ENCODE data around the gene AFAP1. TPM values are rescaled to one million over a fixed set of nuclear protein-coding genes. Genes with fewer than 3 reads are reported as not detected.

Gene AFAP1
- polyA plus RNA-seq, 1 experiment, result 48.5 TPM

DNA sequence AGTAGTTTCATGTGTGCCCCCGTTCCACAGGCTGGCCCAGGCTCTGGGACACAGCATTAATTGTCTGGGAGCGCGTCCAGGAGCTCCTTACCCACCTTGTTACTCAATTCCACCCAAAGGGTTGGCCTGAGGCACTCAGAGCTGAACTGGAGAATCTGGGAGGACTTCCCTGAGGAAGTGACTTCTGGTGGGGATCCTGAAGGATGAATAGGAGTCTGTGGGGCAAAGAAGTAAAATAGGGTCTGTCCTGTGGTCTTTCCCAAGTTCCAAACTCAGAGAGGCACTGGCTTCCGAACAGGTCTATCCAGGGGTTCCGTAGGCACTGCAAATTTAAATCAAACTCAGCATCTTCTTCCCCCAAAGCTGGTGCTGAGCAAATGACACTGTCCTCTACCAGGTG is 204.3 kb downstream of the AFAP1 start:
- 0 out of 2 replicates have a peak, but pooled peaks cover 2% of the 10 kb centered on the region for H3K27me3 ChIP-seq (ENCODE audit: control insufficient read depth, insufficient read depth, low read length)
- no peak overlapping the region for H3K4me3 ChIP-seq (ENCODE audit: low read depth, low read length)
- H3K36me3 ChIP-seq (ENCODE audit: control insufficient read depth, insufficient read depth, low read length), result no peaks in the 10 kb centered on the region
- ChIA-PET CTCF (no interaction called here), POLR2A (no interaction called here)
- no peak for DNase-seq (ENCODE audit: low read depth)
- TF ChIP-seq, protein P1, sequence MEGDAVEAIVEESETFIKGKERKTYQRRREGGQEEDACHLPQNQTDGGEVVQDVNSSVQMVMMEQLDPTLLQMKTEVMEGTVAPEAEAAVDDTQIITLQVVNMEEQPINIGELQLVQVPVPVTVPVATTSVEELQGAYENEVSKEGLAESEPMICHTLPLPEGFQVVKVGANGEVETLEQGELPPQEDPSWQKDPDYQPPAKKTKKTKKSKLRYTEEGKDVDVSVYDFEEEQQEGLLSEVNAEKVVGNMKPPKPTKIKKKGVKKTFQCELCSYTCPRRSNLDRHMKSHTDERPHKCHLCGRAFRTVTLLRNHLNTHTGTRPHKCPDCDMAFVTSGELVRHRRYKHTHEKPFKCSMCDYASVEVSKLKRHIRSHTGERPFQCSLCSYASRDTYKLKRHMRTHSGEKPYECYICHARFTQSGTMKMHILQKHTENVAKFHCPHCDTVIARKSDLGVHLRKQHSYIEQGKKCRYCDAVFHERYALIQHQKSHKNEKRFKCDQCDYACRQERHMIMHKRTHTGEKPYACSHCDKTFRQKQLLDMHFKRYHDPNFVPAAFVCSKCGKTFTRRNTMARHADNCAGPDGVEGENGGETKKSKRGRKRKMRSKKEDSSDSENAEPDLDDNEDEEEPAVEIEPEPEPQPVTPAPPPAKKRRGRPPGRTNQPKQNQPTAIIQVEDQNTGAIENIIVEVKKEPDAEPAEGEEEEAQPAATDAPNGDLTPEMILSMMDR (IDR thresholded peaks at IDR 0.05; ENCODE audit: insufficient read depth, low read depth, low read length), result no peak

DNA sequence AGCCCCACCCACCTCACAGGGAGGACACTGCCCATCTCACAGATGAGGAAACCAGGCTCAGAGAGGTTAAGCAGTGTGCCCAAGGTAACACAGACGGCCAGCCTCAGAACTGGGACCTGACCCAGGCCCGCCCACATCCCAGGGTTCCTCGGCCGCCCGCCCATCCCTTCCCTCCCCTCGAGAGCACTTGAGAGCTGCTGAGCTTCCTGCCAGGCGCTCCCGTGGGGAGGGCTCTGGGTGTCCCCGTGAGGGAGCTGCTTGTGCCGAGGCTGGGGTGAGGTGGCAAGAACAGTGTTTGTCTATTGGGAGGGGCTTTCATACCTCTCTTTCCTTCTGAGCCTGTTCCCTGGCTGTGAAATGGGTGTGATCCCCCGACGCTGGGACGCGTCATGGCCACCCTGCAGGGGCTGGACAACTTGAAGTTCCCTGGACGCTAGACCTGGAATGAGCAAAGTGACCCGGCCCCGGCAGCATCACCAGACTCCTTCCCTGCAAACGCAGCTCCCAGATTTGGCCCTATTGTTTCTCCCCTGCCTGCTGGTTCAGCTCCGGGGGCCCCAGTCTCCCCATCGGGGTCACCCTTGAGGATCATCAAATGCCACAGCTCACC is 204.9 kb downstream of the AFAP1 start:
- CTCF ChIA-PET, result no interaction called here
- Histone ChIP-seq H3K4me3 (ENCODE audit: low read depth, low read length) (no peak overlapping the region), H3K36me3 (ENCODE audit: control insufficient read depth, insufficient read depth, low read length) (no peaks in the 10 kb centered on the region), H3K27me3 (ENCODE audit: control insufficient read depth, insufficient read depth, low read length) (0 out of 2 replicates have a peak, but pooled peaks cover 2% of the 10 kb centered on the region)
- POLR2A ChIA-PET, result no interaction called here
- TF ChIP-seq, protein P1 (IDR thresholded peaks at IDR 0.05; ENCODE audit: insufficient read depth, low read depth, low read length), result no peak
- no peak for DNase-seq (ENCODE audit: low read depth)

DNA sequence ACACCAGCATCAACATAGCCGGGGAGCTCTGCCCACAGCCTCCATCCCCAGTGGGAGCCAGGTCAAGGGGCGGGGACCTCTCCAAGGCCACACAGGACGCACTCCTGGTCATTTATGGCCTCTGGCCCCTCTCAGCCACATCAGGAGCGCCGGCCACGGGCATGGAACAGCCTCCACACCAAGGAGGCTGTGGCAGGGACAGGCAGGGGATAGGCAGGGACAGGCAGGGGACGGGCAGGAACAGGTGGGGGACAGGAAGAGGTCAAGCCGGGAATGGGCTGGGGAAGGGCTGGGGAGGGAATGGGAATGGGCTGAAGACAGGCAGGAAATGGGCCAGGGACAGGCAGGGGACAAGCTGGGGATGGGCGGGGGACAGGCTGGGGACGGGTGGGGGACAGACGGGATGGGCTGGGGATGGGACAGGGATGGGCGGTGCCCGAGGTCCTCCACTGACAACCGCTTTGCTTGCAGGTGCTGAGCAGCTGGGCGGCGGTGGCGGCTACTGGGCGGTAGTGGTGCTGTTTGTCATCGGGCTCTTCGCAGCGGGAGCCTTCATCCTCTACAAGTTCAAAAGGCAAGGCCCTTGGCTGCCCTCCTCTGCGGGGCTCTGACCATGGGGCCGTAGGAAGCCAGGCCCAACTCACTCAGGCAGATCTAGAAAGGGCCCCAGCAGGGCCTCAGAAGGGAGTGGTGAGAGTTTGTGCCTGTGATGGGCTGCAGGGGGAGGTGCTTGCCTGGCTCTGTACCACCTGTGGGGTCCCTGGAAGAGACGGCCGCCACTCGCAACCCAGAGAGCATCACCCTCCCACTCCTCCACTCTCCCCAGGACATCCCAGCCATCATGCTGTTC is 205.6 kb downstream of the AFAP1 start:
- Histone ChIP-seq H3K36me3 (ENCODE audit: control insufficient read depth, insufficient read depth, low read length) (no peaks in the 10 kb centered on the region), H3K4me3 (ENCODE audit: low read depth, low read length) (no peak overlapping the region), H3K27me3 (ENCODE audit: control insufficient read depth, insufficient read depth, low read length) (0 out of 2 replicates have a peak, but pooled peaks cover 2% of the 10 kb centered on the region)
- DNase-seq (ENCODE audit: low read depth), result no peak
- ChIA-PET POLR2A (no interaction called here), CTCF (no interaction called here)
- TF ChIP-seq, protein P1 (IDR thresholded peaks at IDR 0.05; ENCODE audit: insufficient read depth, low read depth, low read length), result no peak

DNA sequence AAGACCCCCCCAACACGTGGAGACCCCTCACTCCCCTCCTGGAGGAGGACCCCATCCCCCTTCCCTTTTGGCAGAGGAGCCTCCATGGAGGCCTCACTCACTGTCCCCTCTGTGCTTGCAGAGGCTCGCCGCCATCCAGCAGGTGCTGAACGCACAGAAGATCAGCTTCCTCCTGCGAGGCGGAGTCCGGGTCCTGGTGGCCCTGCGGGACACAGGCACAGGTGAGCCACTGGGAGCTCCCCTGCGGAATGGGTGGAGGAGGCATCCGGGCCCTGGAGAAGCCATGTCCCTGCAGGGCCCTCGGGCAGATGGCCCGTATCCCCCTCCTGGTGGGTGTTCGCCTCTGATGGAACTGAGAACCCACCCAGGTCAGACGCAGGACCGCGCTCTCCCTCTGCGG is 206.5 kb downstream of the AFAP1 start:
- H3K36me3 ChIP-seq (ENCODE audit: control insufficient read depth, insufficient read depth, low read length), result no peaks in the 10 kb centered on the region
- TF ChIP-seq, protein P1 (IDR thresholded peaks at IDR 0.05; ENCODE audit: insufficient read depth, low read depth, low read length), result no peak
- no peak overlapping the region for H3K4me3 ChIP-seq (ENCODE audit: low read depth, low read length)
- CTCF ChIA-PET, result interaction anchor here (0.9 to 2.3 kb wide), 2 partner anchors 13 to 253 kb away, joined by 3 to 9 read pairs; no protein-coding TSS in a partner anchor
- 0 out of 2 replicates have a peak, but pooled peaks cover 2% of the 10 kb centered on the region for H3K27me3 ChIP-seq (ENCODE audit: control insufficient read depth, insufficient read depth, low read length)
- POLR2A ChIA-PET, result no interaction called here
- DNase-seq (ENCODE audit: low read depth), result no peak

DNA sequence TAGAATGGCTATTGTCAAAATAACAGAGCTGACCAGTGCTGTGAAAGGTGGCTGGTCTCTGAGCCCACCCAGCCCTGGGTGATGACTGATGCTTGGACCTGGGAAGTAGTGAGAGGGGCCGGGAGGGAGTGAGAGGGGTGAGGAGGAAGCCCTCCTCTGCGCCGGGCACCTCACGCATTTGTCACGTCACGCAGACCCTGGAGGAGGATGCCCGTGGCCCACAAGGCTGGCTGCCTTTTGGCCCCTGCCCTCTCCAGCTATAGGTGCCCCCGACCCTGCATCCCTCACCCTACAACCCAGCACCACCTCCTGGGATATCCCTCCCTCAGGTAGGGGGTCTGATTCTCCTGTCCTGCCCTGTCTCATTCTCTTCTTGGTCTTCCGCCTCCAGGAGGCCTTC is 207.4 kb downstream of the AFAP1 start:
- H3K27me3 ChIP-seq (ENCODE audit: control insufficient read depth, insufficient read depth, low read length), result 0 out of 2 replicates have a peak, but pooled peaks cover 2% of the 10 kb centered on the region
- ChIA-PET CTCF (interaction anchor here (2.3 kb wide), 1 partner anchor 12 kb away, joined by 9 read pairs; no protein-coding TSS in a partner anchor), POLR2A (no interaction called here)
- TF ChIP-seq, protein P1 (IDR thresholded peaks at IDR 0.05; ENCODE audit: insufficient read depth, low read depth, low read length), result no peak
- no peaks in the 10 kb centered on the region for H3K36me3 ChIP-seq (ENCODE audit: control insufficient read depth, insufficient read depth, low read length)
- no peak for DNase-seq (ENCODE audit: low read depth)
- no peak overlapping the region for H3K4me3 ChIP-seq (ENCODE audit: low read depth, low read length)

Data from BJ (cell line).